NCI-H187 (cell line): ENCODE measurements around the gene SOS2.
"Not testable (repeated sequence)": the region's sequence is repeated elsewhere in the genome, so short reads cannot be mapped to it uniquely, and the experiment has no call there.

Experiments
- DNase-seq, 2 experiments: peaks; one replicate each; lab custom pipeline; 2025; lab: John Stamatoyannopoulos, UW

The SOS2 gene

GRCh38 chr14:50085570-50086320 is 145.6 kb downstream of the SOS2 start:
- no peak for DNase-seq

DNA sequence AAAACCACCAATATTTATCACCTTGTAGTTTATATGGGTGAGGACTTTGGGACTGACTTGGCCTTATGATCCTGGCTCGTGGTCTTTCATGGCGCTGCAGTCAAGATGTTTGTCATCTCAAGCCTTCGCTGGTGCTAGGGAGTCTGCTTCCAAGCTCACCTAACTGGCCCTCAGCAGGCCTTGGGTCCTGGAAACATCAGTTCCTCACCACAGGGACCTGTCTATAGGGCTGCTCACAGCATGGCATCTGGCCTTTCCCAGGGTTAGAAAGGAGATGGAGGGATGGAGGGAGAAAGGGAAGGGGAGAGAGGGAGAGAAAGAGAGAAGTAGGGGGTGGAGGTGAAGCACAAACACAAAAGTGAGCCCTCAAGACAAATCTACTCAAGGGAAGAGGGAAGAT is 146.7 kb downstream of the SOS2 start:
- no peak for DNase-seq

DNA sequence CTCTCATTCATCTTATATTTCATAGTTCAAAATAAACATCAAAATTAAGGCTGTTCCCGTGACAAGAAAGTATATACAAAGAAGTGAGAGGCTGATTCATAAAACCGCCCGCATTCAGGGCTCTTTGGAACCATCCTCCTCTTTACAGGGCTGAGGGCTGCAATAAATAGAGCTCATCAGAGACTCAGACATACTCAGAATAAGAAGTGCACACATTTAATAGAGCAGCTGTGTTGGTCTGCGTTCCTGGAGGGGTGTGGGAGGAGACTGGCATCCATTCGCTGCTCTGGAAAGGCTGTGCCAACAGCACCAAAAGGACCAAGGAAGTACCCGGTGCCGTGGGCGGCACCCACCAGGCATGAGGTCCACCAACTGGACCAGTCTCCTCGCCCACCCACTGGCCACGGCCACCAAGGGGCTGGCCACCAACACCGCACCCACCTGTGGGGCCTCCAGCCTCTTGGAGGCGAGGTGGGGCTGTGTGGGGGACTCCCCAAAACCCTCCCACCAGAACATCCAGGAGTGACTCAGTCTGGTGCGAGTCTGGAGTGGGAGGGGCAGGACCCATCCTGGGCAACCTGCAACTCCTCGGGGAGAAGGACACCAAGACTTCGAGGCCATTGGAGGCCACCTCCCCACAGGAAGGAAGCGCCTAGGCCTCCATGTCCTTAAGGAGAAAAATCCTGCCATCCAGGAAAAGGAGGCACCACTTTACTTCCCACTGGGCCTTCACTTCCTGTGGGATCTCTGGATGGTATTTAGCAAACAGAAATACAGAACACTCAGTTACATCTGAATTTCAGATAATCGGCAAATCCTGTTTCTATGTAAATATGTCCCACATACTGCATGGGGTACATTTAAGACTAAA is 147.7 kb downstream of the SOS2 start:
- DNase-seq: no peak

DNA sequence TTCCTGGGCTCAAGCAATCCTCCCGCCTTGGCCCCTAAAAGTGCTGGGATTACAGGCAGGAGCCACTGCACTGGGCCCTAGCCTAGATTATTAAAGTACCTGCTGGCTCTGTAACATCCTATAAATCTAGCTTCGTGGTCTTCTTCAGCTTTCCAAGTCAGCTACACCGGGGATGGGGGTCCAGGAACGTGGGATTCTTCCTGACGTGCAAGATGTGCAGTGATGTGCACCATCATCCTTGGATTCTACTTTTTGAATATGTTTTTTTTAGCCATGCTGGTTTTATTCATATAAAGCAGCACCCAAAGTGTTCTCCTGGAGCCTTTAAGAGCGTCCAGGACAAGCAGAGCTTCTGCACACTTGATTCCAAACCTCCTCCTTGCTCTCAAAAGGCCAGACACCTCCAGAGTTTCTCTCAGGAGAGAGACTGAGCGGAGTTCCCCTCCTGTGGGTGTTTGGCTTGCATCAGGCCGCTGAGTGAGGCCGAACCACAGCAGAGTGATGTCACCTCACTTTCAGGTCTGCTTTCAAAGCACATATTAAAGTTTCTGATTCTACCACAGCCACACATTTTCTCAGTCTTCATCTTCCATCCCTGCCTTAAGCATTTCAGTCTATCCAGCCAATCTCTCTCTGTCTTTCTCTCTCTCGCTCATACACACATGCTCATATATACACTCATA is 148.5 kb downstream of the SOS2 start:
- DNase-seq: no peak

- no peak for DNase-seq
These were observed 149.1 kb downstream of the SOS2 start for GRCh38 chr14:50082308-50082742.

DNA sequence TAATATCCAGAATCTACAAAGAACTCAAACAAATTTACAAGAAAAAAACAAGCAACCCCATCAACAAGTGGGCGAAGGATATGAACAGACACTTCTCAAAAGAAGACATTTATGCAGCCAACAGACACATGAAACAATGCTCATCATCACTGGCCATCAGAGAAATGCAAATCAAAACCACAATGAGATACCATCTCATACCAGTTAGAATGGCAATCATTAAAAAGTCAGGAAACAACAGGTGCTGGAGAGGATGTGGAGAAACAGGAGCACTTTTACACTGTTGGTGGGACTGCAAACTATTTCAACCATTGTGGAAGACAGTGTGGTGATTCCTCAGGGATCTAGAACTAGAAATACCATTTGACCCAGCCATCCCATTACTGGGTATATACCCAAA is 152.3 kb downstream of the SOS2 start:
- DNase-seq: not testable (repeated sequence)

DNA sequence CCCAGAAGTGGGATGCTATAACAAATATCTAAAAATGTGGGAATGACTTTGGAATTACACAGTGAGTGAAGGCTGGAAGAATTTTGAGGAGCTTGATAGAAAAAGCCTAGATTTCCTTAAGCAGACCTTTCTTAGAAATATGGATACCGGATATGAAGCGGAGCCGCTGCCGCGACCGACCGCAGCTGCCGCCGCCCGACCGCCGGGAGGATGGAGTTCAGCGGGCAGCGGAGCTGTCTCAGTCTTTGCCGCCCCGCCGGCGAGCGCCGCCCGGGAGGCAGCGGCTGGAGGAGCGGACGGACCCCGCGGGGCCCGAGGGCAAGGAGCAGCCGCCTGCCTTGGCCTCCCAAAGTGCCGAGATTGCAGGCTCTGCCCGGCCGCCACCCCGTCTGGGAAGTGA is 157.7 kb downstream of the SOS2 start:
- not testable (repeated sequence) for DNase-seq

DNA sequence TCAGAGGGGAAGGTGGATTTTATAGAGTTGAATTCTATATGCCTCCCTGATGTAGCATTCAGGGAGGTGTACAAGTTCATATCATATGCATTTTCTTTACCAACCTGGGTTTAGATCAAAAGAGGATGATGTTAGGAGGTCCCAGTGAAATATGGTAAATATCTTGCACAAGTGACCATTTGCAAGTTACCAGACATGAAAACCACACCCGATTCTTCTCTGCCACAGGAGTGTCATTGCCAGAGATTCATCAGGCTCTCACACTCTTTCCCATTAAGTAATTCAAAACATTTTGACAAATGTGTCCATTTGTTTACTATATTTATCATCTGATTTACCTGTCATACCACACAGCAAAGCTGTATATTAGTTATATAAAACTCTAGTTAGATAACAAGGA is 159.0 kb downstream of the SOS2 start:
- DNase-seq: no peak

DNA sequence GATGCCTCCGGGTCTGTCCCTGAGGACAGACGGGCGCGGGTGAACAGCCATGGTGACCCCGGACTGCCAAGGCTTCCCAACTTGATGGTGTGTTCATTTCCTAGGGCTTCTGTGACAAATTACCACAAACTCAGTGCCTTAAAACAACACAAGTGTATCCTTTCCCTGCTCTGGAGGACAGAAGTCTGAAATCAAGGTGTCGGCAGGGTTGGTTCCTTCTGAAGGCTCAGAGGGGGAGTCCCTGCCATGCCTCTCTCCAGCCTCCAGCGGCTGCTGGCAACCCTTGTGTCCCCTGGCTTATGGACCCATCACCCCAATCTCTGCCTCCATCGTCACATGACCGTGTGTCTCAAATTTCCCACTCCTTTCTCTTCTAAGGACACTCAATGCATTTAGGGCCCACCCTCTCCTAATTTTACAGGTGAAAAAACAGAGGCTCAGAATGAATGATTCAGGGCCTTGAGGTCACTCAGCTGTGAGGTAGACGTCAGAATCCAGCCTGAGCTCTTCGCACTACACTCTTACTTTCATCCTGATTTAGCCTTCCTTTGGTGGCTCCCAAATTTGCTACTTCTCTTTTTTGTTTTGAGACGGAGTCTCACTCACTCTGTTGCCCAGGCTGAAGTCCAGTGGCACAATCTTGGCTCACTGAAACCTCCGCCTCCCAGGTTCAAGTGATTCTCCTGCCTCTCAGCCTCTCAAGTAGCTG is 160.4 kb downstream of the SOS2 start:
- no peak for DNase-seq

GRCh38 chr14:50070230-50070629 is 161.1 kb downstream of the SOS2 start:
- DNase-seq: no peak

GRCh38 chr14:50069325-50069724 is 162.1 kb downstream of the SOS2 start:
- DNase-seq: no peak

GRCh38 chr14:50068496-50068895 is 162.9 kb downstream of the SOS2 start:
- no peak for DNase-seq

DNA sequence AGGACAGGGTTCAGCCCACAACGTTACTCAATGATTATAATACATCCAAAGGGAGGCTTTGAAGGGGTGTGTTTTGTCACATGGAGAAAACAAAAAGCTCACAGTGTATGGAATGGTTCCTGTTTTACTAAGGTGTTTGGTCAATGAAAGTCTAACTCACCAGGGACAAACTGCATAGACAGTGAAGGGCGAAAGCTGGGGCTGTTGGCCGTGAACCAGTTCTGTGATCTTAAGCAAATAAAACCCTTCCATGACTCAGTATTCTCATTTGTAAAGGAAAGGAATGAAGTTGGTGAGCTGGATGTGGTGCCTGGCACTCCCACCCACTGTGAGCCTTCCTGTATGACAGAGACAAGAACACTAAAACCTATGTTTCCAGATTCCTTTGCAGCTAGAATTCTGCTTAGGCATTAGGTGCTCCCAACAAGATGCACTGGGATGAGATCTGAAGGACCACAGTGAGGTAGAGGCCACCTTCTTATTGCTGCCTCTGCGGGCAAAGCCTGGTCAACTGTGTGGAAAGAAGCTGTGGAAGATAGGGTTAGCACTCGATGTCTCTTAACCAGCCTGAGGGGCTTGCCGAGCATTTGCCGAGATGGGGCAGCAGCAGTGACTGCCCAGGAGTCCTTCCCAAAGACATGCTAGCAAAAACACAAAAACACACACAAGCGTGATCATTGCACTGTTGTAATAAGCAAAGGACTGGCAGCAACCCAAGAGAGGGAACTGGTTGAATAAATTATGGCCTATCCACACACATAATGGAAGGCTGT is 163.5 kb downstream of the SOS2 start:
- no peak for DNase-seq
